PC-3 (cell line): ENCODE measurements around the gene DDOST.
"Not testable (repeated sequence)": the region's sequence is repeated elsewhere in the genome, so short reads cannot be mapped to it uniquely, and the experiment has no call there.

Experiments
- CTCF ChIP-seq: fragments of 300-600 bp; sonication (generic); conservative IDR thresholded peaks from 2 replicates; pipeline ENCODE4 v1.5.1; 2017; ENCODE audit warnings: antibody characterized with exemption, low read depth, mild to moderate bottlenecking, low read length
- EZH2 ChIP-seq: fragments of 300-600 bp; sonication (generic); IDR thresholded peaks from one replicate; pipeline ENCODE4 v1.6.1; 2017; ENCODE audit warnings: antibody characterized with exemption, mild to moderate bottlenecking, low read length; ENCODE audit not compliant: unreplicated experiment

GRCh38 chr1:20606801-20607570, 54.2 kb downstream of the DDOST start:
- not testable (repeated sequence) for TF ChIP-seq CTCF, EZH2
